H1 (cell line): Measurements from ENCODE around the gene TIMM10B. TPM values are rescaled to one million over a fixed set of nuclear protein-coding genes. Genes with fewer than 3 reads are reported as not detected.

Source experiments
- ASH2L ChIP-seq: fragments of 200-600, 300-600 bp; sonication (generic); IDR thresholded peaks from one replicate; pipeline ENCODE4 v1.7.1; 2017; ENCODE audit warnings: low read length
- CHD7 ChIP-seq: fragments of 300-600 bp; sonication (generic); IDR thresholded peaks from 2 replicates; pipeline ENCODE4 v1.7.1; 2012; ENCODE audit warnings: low read length, moderate library complexity, mild to moderate bottlenecking, inconsistent platforms; ENCODE audit not compliant: insufficient replicate concordance
- CTBP2 ChIP-seq: IDR thresholded peaks from 2 replicates; pipeline ENCODE4 v1.7.0; 2011; ENCODE audit warnings: borderline replicate concordance, mild to moderate bottlenecking, moderate library complexity, mixed read lengths, low read length; ENCODE audit not compliant: insufficient read depth, insufficient read length
- JUN ChIP-seq: IDR thresholded peaks from 2 replicates; pipeline ENCODE4 v1.6.1; 2011; ENCODE audit warnings: low read depth, mild to moderate bottlenecking, improper control_type of control experiment, low read length
- MAX ChIP-seq: IDR thresholded peaks from 2 replicates; pipeline ENCODE4 v1.6.1; 2012; ENCODE audit warnings: inconsistent platforms
- RXRA ChIP-seq: IDR thresholded peaks from 2 replicates; pipeline ENCODE4 v1.6.1; 2011; ENCODE audit warnings: low read depth, mild to moderate bottlenecking, low read length, moderate library complexity; ENCODE audit not compliant: insufficient read depth
- SAP30 ChIP-seq: fragments of 300-600 bp; sonication (generic); IDR thresholded peaks from 2 replicates; pipeline ENCODE4 v1.7.1; 2012; ENCODE audit warnings: low read length, moderate library complexity, mild to moderate bottlenecking, inconsistent platforms; ENCODE audit not compliant: insufficient read depth, insufficient replicate concordance
- SUZ12 ChIP-seq: fragments of 200-600 bp; sonication (generic); IDR thresholded peaks from 2 replicates; pipeline ENCODE4 v1.6.1; 2012; ENCODE audit warnings: mild to moderate bottlenecking, inconsistent platforms, low read length, moderate library complexity, mixed read lengths
- TBP ChIP-seq: IDR thresholded peaks from 2 replicates; pipeline ENCODE4 v1.6.1; 2011; ENCODE audit warnings: low read depth, low read length, improper control_type of control experiment
- ZNF274 ChIP-seq: IDR thresholded peaks from 2 replicates; pipeline ENCODE4 v1.7.0; 2012; ENCODE audit warnings: low read length, borderline replicate concordance; ENCODE audit errors: extremely low read depth
- polyA plus RNA-seq, 7 experiments: library from polyadenylated mRNA; depleted of rRNA in 3 of 7; stranded (reverse) in 5 of 7; unstranded in 2 of 7; fragments of >200 nt in 5 of 7; fragments of 200-250 nt in 2 of 7; gene quantifications; 1 replicate in 5 of 7; 2 replicates in 1 of 7; 4 replicates in 1 of 7; pipeline versions ENCODE4 v1.2.1 to v1.2.3, GENCODE V29; 2011 to 2013; ENCODE audit warnings: missing spikeins in 2 of 7, mixed read lengths in 2 of 7
- total RNA-seq: library from RNA; stranded (reverse); fragmentation: NEBNext Ultra II Directional; extraction: Animal tissue kit (Norgen Biotek cat#: 25700); gene quantifications from 2 replicates; pipeline ENCODE4 v1.2.1, GENCODE V29; 2021

Gene TIMM10B
- total and polyA plus RNA-seq, 2 of the 8 experiments (the other 6 are each of a cell fraction or from before 2014, with no cell fraction given) = 38.2 to 47.8 TPM

GRCh38 chr11:6520265-6520664 lies 39.0 kb downstream of the TIMM10B start (continued):
- TF ChIP-seq CHD7 (no peak), ZNF274 (no peak), MAX (no peak), CTBP2 (no peak), ASH2L (no peak), SAP30 (no peak), SUZ12 (no peak), TBP (no peak), JUN (no peak), RXRA (no peak)
